NCI-H226 (cell line): ENCODE results near the gene ACTRT2.

Experiments used
- DNase-seq: peaks from one replicate; pipeline ENCODE4 v3.0.0-alpha.2; 2015

The ACTRT2 gene

GRCh38 chr1:3070644-3071564 is 49.6 kb downstream of the ACTRT2 start:
- DNase-seq = no peak

GRCh38 chr1:3071565-3072390 is 50.5 kb downstream of the ACTRT2 start:
- DNase-seq = no peak
